Measurements from ENCODE around the gene TPCN2.

- TF ChIP-seq, protein P1, sequence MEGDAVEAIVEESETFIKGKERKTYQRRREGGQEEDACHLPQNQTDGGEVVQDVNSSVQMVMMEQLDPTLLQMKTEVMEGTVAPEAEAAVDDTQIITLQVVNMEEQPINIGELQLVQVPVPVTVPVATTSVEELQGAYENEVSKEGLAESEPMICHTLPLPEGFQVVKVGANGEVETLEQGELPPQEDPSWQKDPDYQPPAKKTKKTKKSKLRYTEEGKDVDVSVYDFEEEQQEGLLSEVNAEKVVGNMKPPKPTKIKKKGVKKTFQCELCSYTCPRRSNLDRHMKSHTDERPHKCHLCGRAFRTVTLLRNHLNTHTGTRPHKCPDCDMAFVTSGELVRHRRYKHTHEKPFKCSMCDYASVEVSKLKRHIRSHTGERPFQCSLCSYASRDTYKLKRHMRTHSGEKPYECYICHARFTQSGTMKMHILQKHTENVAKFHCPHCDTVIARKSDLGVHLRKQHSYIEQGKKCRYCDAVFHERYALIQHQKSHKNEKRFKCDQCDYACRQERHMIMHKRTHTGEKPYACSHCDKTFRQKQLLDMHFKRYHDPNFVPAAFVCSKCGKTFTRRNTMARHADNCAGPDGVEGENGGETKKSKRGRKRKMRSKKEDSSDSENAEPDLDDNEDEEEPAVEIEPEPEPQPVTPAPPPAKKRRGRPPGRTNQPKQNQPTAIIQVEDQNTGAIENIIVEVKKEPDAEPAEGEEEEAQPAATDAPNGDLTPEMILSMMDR (IDR thresholded peaks at IDR 0.05) = no peak
- TF ChIP-seq POLR2A (IDR thresholded peaks at IDR 0.05) = no peak
Measured at GRCh38 chr11:69111624-69112542, 63.2 kb downstream of the TPCN2 start.
